Measurements from ENCODE around the gene RPGRIP1. TPM values are rescaled to one million over a fixed set of nuclear protein-coding genes. Genes with fewer than 3 reads are reported as not detected.
"Not testable (repeated sequence)": the region's sequence is repeated elsewhere in the genome, so short reads cannot be mapped to it uniquely, and the experiment has no call there.

Gene RPGRIP1
- total RNA-seq, 1 donor from 2014 or later = not detected

- DNase-seq (ENCODE audit: low spot score in 2 of 2) = no peak
- FAIRE-seq = no peak
Measured at GRCh38 chr14:21298358-21298757, 18.5 kb downstream of the RPGRIP1 start.

- no peak for FAIRE-seq
- DNase-seq (ENCODE audit: low spot score in 2 of 2) = no peak
Measured at GRCh38 chr14:21299562-21300130, 19.8 kb downstream of the RPGRIP1 start.

GRCh38 chr14:21300892-21301291 is 21.0 kb downstream of the RPGRIP1 start:
- DNase-seq (ENCODE audit: low spot score in 2 of 2) (peak in 1 of 2 donors; percentile 51), FAIRE-seq (no peak)

- no peak for DNase-seq (ENCODE audit: low spot score in 2 of 2)
- FAIRE-seq = no peak
Measured at GRCh38 chr14:21302013-21302835, 22.3 kb downstream of the RPGRIP1 start.

- not testable (repeated sequence) for DNase-seq (ENCODE audit: low spot score in 2 of 2); FAIRE-seq
Measured at GRCh38 chr14:21302836-21303140, 22.9 kb downstream of the RPGRIP1 start.

- FAIRE-seq (no peak), DNase-seq (ENCODE audit: low spot score in 2 of 2) (no peak)
Measured at GRCh38 chr14:21307637-21308036, 27.8 kb downstream of the RPGRIP1 start.

GRCh38 chr14:21308132-21308478 is 28.2 kb downstream of the RPGRIP1 start:
- DNase-seq (ENCODE audit: low spot score in 2 of 2) (no peak), FAIRE-seq (no peak)

GRCh38 chr14:21308479-21309237 is 28.8 kb downstream of the RPGRIP1 start:
- no peak for FAIRE-seq
- peak in 1 of 2 donors; percentile 24 for DNase-seq (ENCODE audit: low spot score in 2 of 2)

- no peak for DNase-seq (ENCODE audit: low spot score in 2 of 2)
- FAIRE-seq = no peak
Measured at GRCh38 chr14:21309238-21309636, 29.4 kb downstream of the RPGRIP1 start.

- DNase-seq (ENCODE audit: low spot score in 2 of 2) (no peak), FAIRE-seq (no peak)
Measured at GRCh38 chr14:21309956-21310355, 30.1 kb downstream of the RPGRIP1 start.

- DNase-seq (ENCODE audit: low spot score in 2 of 2) (no peak), FAIRE-seq (no peak)
Measured at GRCh38 chr14:21311614-21312013, 31.7 kb downstream of the RPGRIP1 start.

GRCh38 chr14:21313512-21313911 is 33.6 kb downstream of the RPGRIP1 start:
- FAIRE-seq (no peak), DNase-seq (ENCODE audit: low spot score in 2 of 2) (no peak)

GRCh38 chr14:21317398-21317797 is 37.5 kb downstream of the RPGRIP1 start:
- DNase-seq (ENCODE audit: low spot score in 2 of 2) = no peak
- FAIRE-seq = no peak

- DNase-seq (ENCODE audit: low spot score in 2 of 2) (no peak), FAIRE-seq (no peak)
Measured at GRCh38 chr14:21320913-21321312, 41.0 kb downstream of the RPGRIP1 start.

- DNase-seq (ENCODE audit: low spot score in 2 of 2) = no peak
- FAIRE-seq = no peak
Measured at GRCh38 chr14:21322716-21323115, 42.8 kb downstream of the RPGRIP1 start.

GRCh38 chr14:21326972-21327371 is 47.1 kb downstream of the RPGRIP1 start:
- DNase-seq (ENCODE audit: low spot score in 2 of 2) (no peak), FAIRE-seq (no peak)

Other genes starting within 250 kb of the RPGRIP1 start
- gene TPPP2, start 249.9 kb upstream of the RPGRIP1 start, total RNA-seq = not detected
- gene RNASE13, start 245.3 kb upstream of the RPGRIP1 start, total RNA-seq = not detected
- gene RNASE7, start 237.7 kb upstream of the RPGRIP1 start, total RNA-seq = not detected
- gene RNASE8, start 222.3 kb upstream of the RPGRIP1 start, total RNA-seq = not detected
- 11.4 TPM for gene ARHGEF40, start 209.8 kb upstream of the RPGRIP1 start, total RNA-seq
- gene ZNF219, start 181.4 kb upstream of the RPGRIP1 start, total RNA-seq = 6.9 TPM
- not detected for gene TMEM253, start 179.0 kb upstream of the RPGRIP1 start, total RNA-seq
- gene OR5AU1, start 124.0 kb upstream of the RPGRIP1 start, total RNA-seq = not detected
- 614 TPM for gene HNRNPC, start 10.6 kb upstream of the RPGRIP1 start, total RNA-seq
- 104 TPM for gene SUPT16H, start 103.9 kb downstream of the RPGRIP1 start, total RNA-seq
- gene CHD8, start 176.0 kb downstream of the RPGRIP1 start, total RNA-seq = 68.9 TPM
- 56.7 TPM for gene RAB2B, start 196.9 kb downstream of the RPGRIP1 start, total RNA-seq
- gene TOX4, start 197.1 kb downstream of the RPGRIP1 start, total RNA-seq = 19.6 TPM
- gene METTL3, start 231.3 kb downstream of the RPGRIP1 start, total RNA-seq = 93.8 TPM
- 10.2 TPM for gene SALL2, start 246.3 kb downstream of the RPGRIP1 start, total RNA-seq

Data from frontal cortex (tissue), 4 donors.